Progenitor cell of endocrine pancreas (in vitro differentiated cells): ENCODE data around the gene EMID1. TPM values are rescaled to one million over a fixed set of nuclear protein-coding genes. Genes with fewer than 3 reads are reported as not detected.

ENCODE experiments used
- DNase-seq: peaks from one replicate; pipeline ENCODE4 v3.0.0; 2021; ENCODE audit warnings: low spot score; ENCODE audit not compliant: unreplicated experiment
- H3K27ac Mint-ChIP-seq: 2 replicates; pipeline ENCODE4 v1.8.0; 2021; ENCODE audit warnings: mild to moderate bottlenecking, moderate library complexity, mixed read lengths
- H3K27me3 Mint-ChIP-seq: 2 replicates; pipeline ENCODE4 v1.8.0; 2021; ENCODE audit warnings: mixed read lengths
- H3K36me3 Mint-ChIP-seq: 2 replicates; pipeline ENCODE4 v1.8.0; 2022; ENCODE audit warnings: mixed read lengths; ENCODE audit not compliant: insufficient read depth
- H3K4me1 Mint-ChIP-seq: 2 replicates; pipeline ENCODE4 v1.8.0; 2021; ENCODE audit warnings: low read depth, mixed read lengths
- H3K4me3 Mint-ChIP-seq: 2 replicates; pipeline ENCODE4 v1.8.0; 2021; ENCODE audit warnings: low read depth, mild to moderate bottlenecking, moderate library complexity, mixed read lengths
- H3K9me3 Mint-ChIP-seq: 2 replicates; pipeline ENCODE4 v1.8.0; 2021; ENCODE audit warnings: low read depth, mixed read lengths
- CTCF ChIP-seq: fragments of 200-600 bp; sonication (generic); IDR thresholded peaks from one replicate; pipeline ENCODE4 v1.5.0; 2021; ENCODE audit warnings: antibody characterized with exemption, mild to moderate bottlenecking; ENCODE audit not compliant: unreplicated experiment
- total RNA-seq: library from RNA; stranded (reverse); gene quantifications from 2 replicates; pipeline ENCODE4 v1.2.1, GENCODE V29; 2021

Gene EMID1
- total RNA-seq, 1 donor from 2014 or later: 18.9 TPM

GRCh38 chr22:29200901-29201300, 4.8 kb upstream of the EMID1 start:
- no peak for DNase-seq
- no peak for TF ChIP-seq CTCF
- Mint-ChIP-seq H3K27ac (no peak overlapping the region), H3K27me3 (peaks cover 12% of the 10 kb centered on the region), H3K36me3 (no peaks in the 10 kb centered on the region), H3K4me1 (peaks cover 7% of the 10 kb centered on the region), H3K4me3 (no peak overlapping the region), H3K9me3 (no peaks in the 10 kb centered on the region)

GRCh38 chr22:29201782-29202181, 3.9 kb upstream of the EMID1 start:
- Mint-ChIP-seq H3K4me3 (no peak overlapping the region), H3K27ac (no peak overlapping the region), H3K9me3 (no peaks in the 10 kb centered on the region), H3K4me1 (peaks cover 8% of the 10 kb centered on the region), H3K36me3 (no peaks in the 10 kb centered on the region), H3K27me3 (peaks cover 8% of the 10 kb centered on the region)
- DNase-seq: no peak
- no peak for TF ChIP-seq CTCF

GRCh38 chr22:29202212-29203192, 3.2 kb upstream of the EMID1 start:
- no peaks in the 10 kb centered on the region for H3K9me3 Mint-ChIP-seq
- peak; percentile 16 for TF ChIP-seq CTCF
- peaks cover 8% of the 10 kb centered on the region for H3K4me1 Mint-ChIP-seq
- no peaks in the 10 kb centered on the region for H3K36me3 Mint-ChIP-seq
- no peak for DNase-seq
- peaks cover 8% of the 10 kb centered on the region for H3K27me3 Mint-ChIP-seq
- H3K4me3 Mint-ChIP-seq: no peak overlapping the region
- peak overlapping the region; percentile 29 for H3K27ac Mint-ChIP-seq

- no peak for TF ChIP-seq CTCF
- DNase-seq: no peak
- no peak overlapping the region for H3K27ac Mint-ChIP-seq
- H3K9me3 Mint-ChIP-seq: no peaks in the 10 kb centered on the region
- peaks cover 8% of the 10 kb centered on the region for H3K27me3 Mint-ChIP-seq
- H3K4me3 Mint-ChIP-seq: peak overlapping the region; percentile 1
- no peaks in the 10 kb centered on the region for H3K36me3 Mint-ChIP-seq
- H3K4me1 Mint-ChIP-seq: peaks cover 8% of the 10 kb centered on the region
Observed at GRCh38 chr22:29203488-29204454, 1.9 kb upstream of the EMID1 start.
